ENCODE data around the gene KLK14.

KLK14 gene

DNA sequence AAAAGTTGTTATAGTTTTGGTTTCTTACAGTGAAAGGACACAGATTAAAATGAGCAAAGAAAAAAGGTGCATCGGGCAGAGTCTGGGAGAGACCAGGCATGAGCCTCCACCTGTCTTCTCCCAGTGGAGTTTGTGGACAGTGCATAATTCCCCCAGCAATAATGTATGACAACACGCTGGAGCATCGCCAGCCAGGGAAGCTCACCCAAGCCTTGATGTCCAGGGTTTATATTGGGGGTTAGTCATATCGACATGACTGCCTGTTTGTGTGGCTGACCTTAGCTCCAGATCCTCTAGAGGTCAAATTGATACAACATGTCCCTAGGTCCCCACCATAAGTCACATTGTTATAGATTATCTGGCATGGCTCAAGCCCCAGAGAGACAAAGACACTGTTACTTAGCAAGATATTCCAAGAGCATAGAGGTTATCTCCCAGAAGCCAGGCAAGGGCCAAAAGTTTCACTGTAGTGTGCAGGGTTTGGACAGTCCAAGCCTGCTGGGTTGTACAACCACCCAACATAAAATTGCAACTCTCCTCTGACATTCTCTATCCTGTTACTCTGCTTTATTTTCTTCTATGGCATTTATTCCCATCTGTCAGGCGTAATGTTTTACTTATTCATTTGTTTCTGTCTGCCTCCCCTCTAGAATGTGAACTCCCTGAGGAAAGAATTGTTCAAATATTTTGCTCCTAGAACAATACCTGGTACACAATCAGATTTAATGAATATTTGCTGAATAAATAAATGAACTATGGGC is 12.2 kb downstream of the KLK14 start:
- no peak for DNase-seq (ENCODE audit: low read depth)
- H3K4me3 ChIP-seq (replicated peaks; ENCODE audit: low read depth, low read length) = no peak overlapping the region
- TF ChIP-seq, protein P1, sequence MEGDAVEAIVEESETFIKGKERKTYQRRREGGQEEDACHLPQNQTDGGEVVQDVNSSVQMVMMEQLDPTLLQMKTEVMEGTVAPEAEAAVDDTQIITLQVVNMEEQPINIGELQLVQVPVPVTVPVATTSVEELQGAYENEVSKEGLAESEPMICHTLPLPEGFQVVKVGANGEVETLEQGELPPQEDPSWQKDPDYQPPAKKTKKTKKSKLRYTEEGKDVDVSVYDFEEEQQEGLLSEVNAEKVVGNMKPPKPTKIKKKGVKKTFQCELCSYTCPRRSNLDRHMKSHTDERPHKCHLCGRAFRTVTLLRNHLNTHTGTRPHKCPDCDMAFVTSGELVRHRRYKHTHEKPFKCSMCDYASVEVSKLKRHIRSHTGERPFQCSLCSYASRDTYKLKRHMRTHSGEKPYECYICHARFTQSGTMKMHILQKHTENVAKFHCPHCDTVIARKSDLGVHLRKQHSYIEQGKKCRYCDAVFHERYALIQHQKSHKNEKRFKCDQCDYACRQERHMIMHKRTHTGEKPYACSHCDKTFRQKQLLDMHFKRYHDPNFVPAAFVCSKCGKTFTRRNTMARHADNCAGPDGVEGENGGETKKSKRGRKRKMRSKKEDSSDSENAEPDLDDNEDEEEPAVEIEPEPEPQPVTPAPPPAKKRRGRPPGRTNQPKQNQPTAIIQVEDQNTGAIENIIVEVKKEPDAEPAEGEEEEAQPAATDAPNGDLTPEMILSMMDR (IDR thresholded peaks at IDR 0.05; ENCODE audit: low read length, missing control alignments) = no peak

DNA sequence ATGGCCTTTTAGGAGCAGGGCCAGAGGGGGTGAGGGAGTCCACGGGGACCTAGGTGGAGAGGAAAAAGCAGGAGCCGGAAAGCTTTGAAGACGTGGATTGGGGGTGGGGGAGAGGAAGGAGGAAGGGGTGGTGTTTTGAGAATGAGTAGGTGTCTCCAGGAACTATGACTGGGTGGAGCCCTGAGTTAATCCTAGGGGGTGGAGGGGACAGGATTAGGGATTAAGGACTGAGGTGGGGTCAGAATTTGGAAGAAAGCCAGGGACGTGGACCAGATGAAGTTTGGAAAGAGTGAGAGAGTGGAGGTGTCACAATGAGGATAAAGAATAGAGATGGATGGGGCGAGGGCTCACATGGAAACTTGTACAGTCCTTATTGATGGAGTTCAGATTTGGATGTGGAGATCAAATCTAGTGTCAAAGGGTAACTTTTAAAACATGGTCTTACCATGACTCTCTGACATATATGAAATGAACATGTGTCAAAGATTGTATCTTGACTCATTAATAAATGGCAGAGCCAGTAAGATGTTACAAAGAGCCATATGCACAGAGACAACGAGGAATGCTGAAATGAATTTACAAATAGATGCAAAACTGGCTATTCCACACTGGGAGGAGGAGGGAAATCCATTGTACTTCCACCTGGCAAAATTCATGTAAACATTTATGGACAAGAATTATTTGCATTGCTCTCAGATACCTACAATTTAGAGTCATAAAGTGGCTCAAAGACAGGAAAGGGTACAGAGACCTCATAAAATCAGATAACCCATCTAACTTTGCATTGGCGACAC is 16.1 kb downstream of the KLK14 start:
- TF ChIP-seq, protein P1 (IDR thresholded peaks at IDR 0.05; ENCODE audit: low read length, missing control alignments) = no peak
- DNase-seq (ENCODE audit: low read depth) = no peak
- no peak overlapping the region for H3K4me3 ChIP-seq (replicated peaks; ENCODE audit: low read depth, low read length)

DNA sequence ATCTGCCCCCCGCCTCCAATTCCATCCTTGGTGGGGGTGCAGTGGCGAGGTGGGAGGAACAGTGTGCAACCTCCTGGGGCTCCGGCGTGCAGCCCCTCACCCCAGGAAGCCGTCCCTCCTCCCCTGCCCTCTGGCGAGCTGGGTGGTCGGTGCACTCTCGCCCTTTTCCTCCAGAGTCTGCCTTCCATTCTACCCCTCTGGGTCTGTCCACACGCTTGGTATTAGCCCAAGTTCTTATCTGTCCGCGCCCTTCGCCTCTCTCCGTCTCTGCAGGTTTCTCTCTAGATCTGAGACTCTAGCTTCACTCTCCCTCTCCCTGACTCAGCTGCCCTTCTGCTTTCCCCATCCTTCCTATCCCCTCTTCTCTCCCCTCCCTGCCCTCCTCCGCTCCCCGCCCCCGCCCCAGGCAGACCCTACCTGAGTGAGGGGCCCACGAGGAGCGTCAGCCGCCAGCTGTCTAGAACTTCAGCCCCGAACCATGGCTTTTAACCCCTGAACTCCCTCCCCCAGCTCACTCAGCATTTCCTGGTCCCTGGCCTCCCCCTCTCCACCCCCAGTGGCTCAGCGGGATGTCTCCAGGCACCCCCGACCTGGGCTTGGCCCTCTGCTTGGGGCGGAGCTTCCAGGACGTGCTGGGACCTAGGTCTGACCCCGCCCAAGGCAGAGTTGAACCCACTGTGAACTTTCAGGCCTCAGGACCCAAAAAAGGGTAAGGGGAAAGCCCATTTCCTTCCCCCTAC is 17.3 kb downstream of the KLK14 start:
- DNase-seq (ENCODE audit: low read depth) = no peak
- no peak overlapping the region for H3K4me3 ChIP-seq (replicated peaks; ENCODE audit: low read depth, low read length)
- TF ChIP-seq, protein P1 (IDR thresholded peaks at IDR 0.05; ENCODE audit: low read length, missing control alignments) = no peak

DNA sequence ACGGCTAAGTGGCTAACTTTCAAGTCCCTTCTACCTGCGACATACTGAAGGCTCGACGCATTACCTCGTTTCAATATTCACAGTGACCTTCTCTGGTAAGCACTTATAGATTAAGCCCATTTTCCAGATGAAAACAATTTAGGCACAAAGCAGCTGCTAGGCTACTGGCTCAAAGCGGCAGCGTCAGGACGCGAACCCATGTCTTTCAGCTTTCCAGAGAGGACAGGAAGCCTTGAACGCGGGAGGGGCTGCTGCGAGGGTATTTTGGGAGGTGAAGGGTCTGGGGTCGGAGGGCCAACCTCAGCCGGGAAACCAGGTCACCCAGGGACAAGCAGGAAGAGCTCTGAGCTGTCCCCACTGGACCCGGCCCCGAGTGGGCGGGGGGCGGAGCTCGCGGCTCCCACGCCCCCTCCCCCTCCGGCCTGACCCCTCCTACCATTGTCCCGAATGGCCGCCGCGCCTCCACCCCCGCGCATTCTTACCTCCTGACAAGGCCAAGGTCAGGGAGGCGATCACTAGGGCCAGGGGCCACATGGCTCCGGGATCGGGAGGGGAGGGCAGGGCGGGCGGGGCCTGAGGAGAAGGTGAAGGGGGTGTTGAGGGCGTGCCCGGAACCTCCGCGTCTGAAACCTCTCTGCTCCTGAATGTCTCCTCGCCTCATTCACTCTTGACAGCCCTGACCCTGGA is 18.0 kb downstream of the KLK14 start, which contains the start of gene KLK13:
KLK13 (minus strand) TSS at position 559 of the 687 bp plus-strand sequence; CDS start at position 534, 25 bp downstream.
- DNase-seq (ENCODE audit: low read depth) = peak; percentile 2
- no peak within 1 kb of the TSS for H3K4me3 ChIP-seq (replicated peaks; ENCODE audit: low read depth, low read length)
- TF ChIP-seq, protein P1 (IDR thresholded peaks at IDR 0.05; ENCODE audit: low read length, missing control alignments) = no peak

DNA sequence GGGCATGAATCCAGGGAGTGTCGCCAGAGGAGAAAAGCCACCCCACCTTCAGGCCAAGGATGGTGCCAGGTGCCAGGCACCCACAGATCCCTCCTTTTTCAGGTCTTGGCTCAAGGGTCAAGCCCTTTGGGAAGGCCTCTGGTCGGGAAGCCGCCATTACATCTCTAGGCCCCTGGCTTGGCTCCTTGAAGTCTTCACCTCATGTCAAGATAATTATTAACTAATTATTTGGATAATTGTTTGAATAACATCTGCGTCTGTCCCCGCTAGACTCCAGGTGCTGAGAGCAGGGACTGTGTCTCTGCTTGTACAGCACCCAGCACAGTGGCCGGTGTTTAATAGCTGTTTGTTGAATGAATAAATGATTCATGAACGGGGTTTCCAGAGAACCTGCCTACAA is 19.0 kb downstream of the KLK14 start:
- TF ChIP-seq, protein P1 (IDR thresholded peaks at IDR 0.05; ENCODE audit: low read length, missing control alignments) = no peak
- no peak for DNase-seq (ENCODE audit: low read depth)
- no peak overlapping the region for H3K4me3 ChIP-seq (replicated peaks; ENCODE audit: low read depth, low read length)

DNA sequence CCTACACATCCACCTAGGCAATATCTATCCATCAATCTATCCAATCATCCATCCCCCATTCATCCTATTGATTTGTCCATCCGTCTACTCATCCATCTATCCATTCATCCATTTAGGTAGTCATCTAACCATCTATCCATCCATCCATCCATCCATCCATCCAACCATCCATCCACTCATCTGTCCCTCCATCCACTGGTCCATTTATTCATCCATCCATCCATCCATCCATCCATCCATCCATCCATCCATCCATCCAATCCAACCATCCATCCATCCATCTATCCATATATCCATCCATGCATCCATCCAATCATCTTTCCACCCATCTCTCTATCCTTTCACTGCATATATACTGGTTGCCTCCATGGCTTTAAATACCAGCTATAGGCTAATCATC is 21.7 kb downstream of the KLK14 start:
- no peak overlapping the region for H3K4me3 ChIP-seq (replicated peaks; ENCODE audit: low read depth, low read length)
- no peak for DNase-seq (ENCODE audit: low read depth)
- TF ChIP-seq, protein P1 (IDR thresholded peaks at IDR 0.05; ENCODE audit: low read length, missing control alignments) = no peak

Data from fibroblast of pulmonary artery (primary cell).